GM12878 (cell line): ENCODE data around the gene XRN2. TPM values are rescaled to one million over a fixed set of nuclear protein-coding genes. Genes with fewer than 3 reads are reported as not detected.
A peak's percentile ranks its signal among the peaks of the same experiment; 100 is the strongest.

Experiments used
- ATAC-seq: fragments of 200-7000 bp; cut with Tn5 transposase; 3 replicates; pipeline ENCODE4 v1.9.1; 2020; ENCODE audit warnings: mild to moderate bottlenecking, moderate library complexity
- Bru-seq: library from RNA; stranded (reverse); fragments of 400-500 nt; gene quantifications from one replicate; lab custom pipeline; 2021; lab: Mats Ljungman, UMichigan
- BruChase-seq, 2 experiments: library from RNA; stranded (reverse); fragments of 400-500 nt; gene quantifications; one replicate each; lab custom pipeline; 2021; lab: Mats Ljungman, UMichigan
- BruUV-seq: library from RNA; stranded (reverse); fragments of 400-500 nt; replicated peaks from 2 replicates; lab custom pipeline; 2021; lab: Mats Ljungman, UMichigan
- CTCF ChIA-PET: fragments of 300-600 bp; sonication (Branson Sonifier 250); formaldehyde crosslinking; extraction: SDS; loops from one replicate; lab custom pipeline; 2021; ENCODE audit warnings: inconsistent platforms; lab: Yijun Ruan, JAX
- POLR2A ChIA-PET: fragments of 350-600 bp; formaldehyde crosslinking; extraction: SDS; loops from one replicate; lab custom pipeline; 2021; ENCODE audit warnings: inconsistent platforms; lab: Charles Lee
- RAD21 ChIA-PET: fragments of 300-600 bp; sonication (Branson Sonifier 250); formaldehyde crosslinking; loops from one replicate; lab custom pipeline; 2023; ENCODE audit warnings: antibody characterized with exemption; ENCODE audit not compliant: unreplicated experiment; lab: Charles Lee
- SMC1A ChIA-PET: fragments of 300-600 bp; sonication (Branson Sonifier 250); formaldehyde crosslinking; loops from one replicate; lab custom pipeline; 2023; ENCODE audit not compliant: unreplicated experiment, uncharacterized antibody; lab: Charles Lee
- DNase-seq: peaks from one replicate; pipeline ENCODE4 v3.0.0-alpha.2; 2011; ENCODE audit warnings: low read depth, low spot score
- FAIRE-seq: peaks from 3 replicates; lab custom pipeline; 2011; peaks lifted over from hg19 to GRCh38; lab: Jason Lieb, UNC
- H2AFZ ChIP-seq: 2 replicates; pipeline ENCODE4 v1.6.0; 2011; ENCODE audit warnings: low read depth, low read length, control low read depth; ENCODE audit not compliant: control insufficient read depth
- H3K27ac ChIP-seq: 2 replicates; pipeline ENCODE4 v1.5.1; 2011; ENCODE audit warnings: control low read depth; ENCODE audit not compliant: control insufficient read depth, insufficient read depth
- H3K27me3 ChIP-seq, 2 experiments: replicated peaks in 1 of 2; 2 replicates each; pipeline versions ENCODE4 v1.6.0 to v1.6.1; 2011; ENCODE audit warnings: low read length in 1 of 2; ENCODE audit not compliant: control insufficient read depth in 2 of 2, insufficient read depth in 2 of 2
- H3K36me3 ChIP-seq, 2 experiments: 2 replicates each; pipeline ENCODE4 v1.5.1; 2011; ENCODE audit warnings: low read length in 1 of 2; ENCODE audit not compliant: control insufficient read depth in 2 of 2, insufficient read depth in 2 of 2
- H3K4me1 ChIP-seq: 2 replicates; pipeline ENCODE4 v1.6.1; 2011; ENCODE audit warnings: mild to moderate bottlenecking, low read length, moderate library complexity, mixed read lengths; ENCODE audit not compliant: control insufficient read depth, insufficient read depth
- H3K4me2 ChIP-seq: 2 replicates; pipeline ENCODE4 v1.6.0; 2011; ENCODE audit warnings: control low read depth; ENCODE audit not compliant: control insufficient read depth, insufficient read depth
- H3K4me3 ChIP-seq: fragments of 200-600 bp; sonication (generic); 2 replicates; pipeline ENCODE4 v1.5.1; 2016
- H3K79me2 ChIP-seq: 2 replicates; pipeline ENCODE4 v1.6.0; 2011; ENCODE audit warnings: low read length; ENCODE audit not compliant: control insufficient read depth, insufficient read depth
- H3K9ac ChIP-seq: 2 replicates; pipeline ENCODE4 v1.8.0; 2011; ENCODE audit warnings: low read length, control low read depth, mixed read lengths; ENCODE audit not compliant: control insufficient read depth, insufficient read depth
- H3K9me3 ChIP-seq: replicated peaks from 3 replicates; pipeline ENCODE4 v1.5.1; 2011; ENCODE audit warnings: mild to moderate bottlenecking, low read length; ENCODE audit not compliant: control insufficient read depth, insufficient read depth
- H4K20me1 ChIP-seq: 2 replicates; pipeline ENCODE4 v1.6.0; 2011; ENCODE audit not compliant: control insufficient read depth, insufficient read depth
- BCL3 ChIP-seq: IDR thresholded peaks from 2 replicates; pipeline ENCODE4 v1.6.1; 2011; ENCODE audit warnings: borderline replicate concordance, low read depth, mild to moderate bottlenecking, moderate library complexity, low read length; ENCODE audit not compliant: insufficient read depth, poor library complexity, severe bottlenecking
- ETV6 ChIP-seq, 2 experiments: fragments of 450-650 bp in 1 of 2; IDR thresholded peaks in 1 of 2; conservative IDR thresholded peaks in 1 of 2; 2 replicates each; pipeline ENCODE4 v1.6.1; 2014; ENCODE audit warnings: antibody characterized with exemption in 1 of 2, borderline replicate concordance in 1 of 2, low read depth in 1 of 2, mild to moderate bottlenecking in 1 of 2, moderate library complexity in 1 of 2
- IKZF1 ChIP-seq: fragments of 450-650 bp; conservative IDR thresholded peaks from 2 replicates; pipeline ENCODE4 v1.6.1; 2017; ENCODE audit warnings: antibody characterized with exemption, mild to moderate bottlenecking
- JUND ChIP-seq: IDR thresholded peaks from 2 replicates; pipeline ENCODE4 v1.6.1; 2012; ENCODE audit warnings: low read depth, mild to moderate bottlenecking, low read length, improper control_type of control experiment, moderate library complexity
- MEF2B ChIP-seq: fragments of 450-650 bp; IDR thresholded peaks from 2 replicates; pipeline ENCODE4 v1.6.1; 2018; ENCODE audit warnings: mild to moderate bottlenecking, moderate library complexity; ENCODE audit not compliant: partially characterized antibody, poor library complexity, severe bottlenecking
- NRF1 ChIP-seq: conservative IDR thresholded peaks from 2 replicates; pipeline ENCODE4 v1.6.1; 2011; ENCODE audit warnings: mild to moderate bottlenecking, low read depth, low read length, improper control_type of control experiment
- POU2F2 ChIP-seq: IDR thresholded peaks from 3 replicates; pipeline ENCODE4 v1.6.1; 2011; ENCODE audit warnings: low read depth, mild to moderate bottlenecking, low read length, borderline replicate concordance
- REST ChIP-seq: IDR thresholded peaks from 2 replicates; pipeline ENCODE4 v1.6.1; 2012; ENCODE audit warnings: mild to moderate bottlenecking, low read depth, low read length
- SMARCA5 ChIP-seq: fragments of 450-650 bp; IDR thresholded peaks from 2 replicates; pipeline ENCODE4 v1.6.1; 2017; ENCODE audit warnings: mild to moderate bottlenecking
- TCF7 ChIP-seq: IDR thresholded peaks from 2 replicates; pipeline ENCODE4 v1.6.1; 2014; ENCODE audit warnings: antibody characterized with exemption, borderline replicate concordance
- ZNF274 ChIP-seq: IDR thresholded peaks from one replicate; pipeline ENCODE4 v1.8.0; 2011; ENCODE audit not compliant: insufficient read length, insufficient read depth
- ZNF622 ChIP-seq: fragments of 450-650 bp; IDR thresholded peaks from 2 replicates; pipeline ENCODE4 v1.6.1; 2017; ENCODE audit warnings: mild to moderate bottlenecking, inconsistent platforms
- whole genome bisulfite sequencing: methylation state at CpG from one replicate; pipeline ENCODE4 v1.1.6; 2016; ENCODE audit warnings: low lambda C conversion rate; ENCODE audit not compliant: insufficient replicate concordance, insufficient coverage; ENCODE audit errors: missing lambda C conversion rate; 5-methylcytosine and 5-hydroxymethylcytosine counted together
- in situ Hi-C: fragments of 300-500 bp; cut with MboI; formaldehyde crosslinking; loops from 9 replicates; pipeline ENCODE4 v1.14.3; 2018; ENCODE audit warnings: mixed read lengths
- intact Hi-C: fragments of 100-400 bp; cut with micrococcal nuclease; formaldehyde crosslinking; loops from one replicate; pipeline ENCODE4 v1.14.2; 2022; ENCODE audit not compliant: unreplicated experiment
- long read RNA-seq, 2 experiments: library from polyadenylated mRNA; unstranded; transcript quantifications; one replicate each; pipeline ENCODE4 v2.0.0, GENCODE V29; 2019 to 2020
- polyA minus RNA-seq, 3 experiments: library from RNA; depleted of rRNA, polyadenylated mRNA; stranded (reverse); fragments of >200 nt; gene quantifications; 2 replicates each; pipeline ENCODE4 v1.2.3, GENCODE V29; 2011
- polyA plus RNA-seq, 11 experiments: library from polyadenylated mRNA; depleted of rRNA in 4 of 11; unstranded in 6 of 11; stranded (reverse) in 5 of 11; fragments of >200 nt; fragmentation: Nextera tagmentation in 4 of 11; fragmentation: Illumina TruSeq in 1 of 11; extraction: Ambion mirVana in 4 of 11; extraction: Trizol in 1 of 11; gene quantifications; 1 replicate in 1 of 11; 2 replicates in 10 of 11; pipeline versions ENCODE4 v1.2.1 to v1.2.3, GENCODE V29; 2011 to 2016; ENCODE audit warnings: inconsistent platforms in 2 of 11, missing spikeins in 2 of 11, low read depth in 1 of 11
- total RNA-seq, 4 experiments: library from RNA; depleted of rRNA in 3 of 4; stranded (reverse); fragments of >200 nt in 3 of 4; fragmentation: Illumina TruSeq in 1 of 4; extraction: Trizol in 1 of 4; gene quantifications; 2 replicates each; pipeline versions ENCODE4 v1.2.1 to v1.2.3, GENCODE V29; 2013 to 2021

Gene XRN2
- total RNA-seq (2013; cell fraction: nucleolus; rRNA removed) = 38.7 and 39.4 TPM in 2 replicates
- 70.1 and 78.4 TPM in 2 replicates for total RNA-seq (2014; rRNA removed)
- total RNA-seq (2014; rRNA removed; fragmentation: Illumina TruSeq; extraction: Trizol) = 93.8 and 95.6 TPM in 2 replicates
- 67.1 and 70.1 TPM in 2 replicates for total RNA-seq (2021)
- 34.8 TPM for polyA plus RNA-seq (2011; ENCODE audit: low read depth)
- 97.8 and 113 TPM in 2 replicates for polyA plus RNA-seq (2011; rRNA removed)
- 48.1 and 49.2 TPM in 2 replicates for polyA plus RNA-seq (2011; cell fraction: cytosol; rRNA removed)
- polyA plus RNA-seq (2011; cell fraction: nucleus; rRNA removed) = 50.1 and 62.5 TPM in 2 replicates
- 37.5 and 48.6 TPM in 2 replicates for polyA plus RNA-seq (2012)
- polyA plus RNA-seq (2014; fragmentation: Illumina TruSeq; extraction: Trizol) = 91.0 and 107 TPM in 2 replicates
- polyA plus RNA-seq (2014; fragmentation: Nextera tagmentation; extraction: Ambion mirVana) = 10 to 100 TPM; 59.7 to 69.6 TPM
- polyA plus RNA-seq (2014; rRNA removed) = 59.1 and 63.7 TPM in 2 replicates
- 10 to 100 TPM; 81.1 to 83.3 TPM for polyA plus RNA-seq (2016; fragmentation: Nextera tagmentation; extraction: Ambion mirVana)
- 48.8 and 64.7 TPM in 2 replicates for polyA minus RNA-seq (2011; rRNA and poly(A)+ RNA removed)
- 24.5 and 29.9 TPM in 2 replicates for polyA minus RNA-seq (2011; cell fraction: cytosol; rRNA and poly(A)+ RNA removed)
- polyA minus RNA-seq (2011; cell fraction: nucleus; rRNA and poly(A)+ RNA removed) = 13.7 and 23.0 TPM in 2 replicates
- Bru-seq, nascent RNA = percentile 88 among the genes with signal in this experiment
- percentile 92 among the genes with signal in this experiment for BruChase-seq, experiment 1, labeled RNA remaining after a 6-hour chase
- percentile 92 among the genes with signal in this experiment for BruChase-seq, experiment 2, labeled RNA remaining after a 2-hour chase
- long read RNA-seq, experiment 1, transcript XRN2-201 (30 exons, 3,437 nt) = major isoform, 25 of 104 reads
- long read RNA-seq, experiment 1, partial matches to known transcripts = 70 of 104 reads
- long read RNA-seq, experiment 1, other reads (novel, unspliced or antisense) = 9 of 104 reads
- long read RNA-seq, experiment 2, transcript XRN2-201 (30 exons, 3,437 nt) = major isoform, 168 of 843 reads
- long read RNA-seq, experiment 2, partial matches to known transcripts = 628 of 843 reads
- long read RNA-seq, experiment 2, other reads (novel, unspliced or antisense) = 47 of 843 reads

- under 1% methylated on average over 59 of the region's 87 CpGs for WGBS
- intact Hi-C loops = loop anchor here (10.0 kb wide), 1 partner anchor 178 kb away; the partner anchor contains the start of gene KIZ
- CTCF ChIA-PET = interaction anchor here (0.7 to 2.8 kb wide), 2 partner anchors 68 to 1251 kb away, joined by 3 to 14 read pairs; partner anchors contain the start of gene CRNKL1
- Histone ChIP-seq H3K36me3 (peaks cover 0 to 3% of the 10 kb centered on the region in 2 experiments; a peak in 2 of 4 replicates), H2AFZ (peak within 1 kb of the TSS; percentile 81), H3K9me3 (0 out of 3 replicates have a peak, but pooled peaks cover under 1% of the 10 kb centered on the region), H3K4me1 (no peaks in the 10 kb centered on the region), H3K79me2 (peaks cover 51% of the 10 kb centered on the region), H3K27me3 (no peaks in the 10 kb centered on the region), H3K9ac (peak within 1 kb of the TSS; percentile 89), H3K4me3 (peak within 1 kb of the TSS; percentile 95), H3K4me2 (peak within 1 kb of the TSS; percentile 75), H4K20me1 (no peaks in the 10 kb centered on the region), H3K27ac (peak within 1 kb of the TSS; percentile 90)
- BruUV-seq = no TSS peak
- in situ Hi-C loops = no loop called here
- DNase-seq (peak; percentile 62), FAIRE-seq (peak; percentile 47), ATAC-seq (peak; percentile 94)
- POLR2A ChIA-PET = interaction anchor here (0.6 to 1.0 kb wide), 6 partner anchors 12 to 621 kb away, joined by 3 to 7 read pairs (median 4); no protein-coding TSS in a partner anchor
- RAD21 ChIA-PET = interaction anchor here (1.1 to 1.8 kb wide), 2 partner anchors 67 to 202 kb away, joined by 3 to 4 read pairs; no protein-coding TSS in a partner anchor
- SMC1A ChIA-PET = interaction anchor here (0.8 to 1.4 kb wide), 4 partner anchors 8 to 177 kb away, joined by 3 to 5 read pairs (median 4); no protein-coding TSS in a partner anchor
- TF ChIP-seq IKZF1 (peak; percentile 92), MEF2B (peak; percentile 59), SMARCA5 (no peak), ZNF274 (no peak), BCL3 (no peak), ZNF622 (no peak), JUND (no peak), REST (no peak), POU2F2 (peak; percentile 66; the same call in 2 of the 3 replicates), NRF1 (no peak), TCF7 (no peak; the same call in 1 of the 2 replicates), ETV6 (conservative IDR thresholded peaks at IDR 0.05 in 1 of 2, IDR thresholded peaks at IDR 0.05 in 1 of 2; ENCODE audit: borderline replicate concordance in 1 of 2, low read depth in 1 of 2) (peak in 1 of 2 experiments; percentile 64; a peak in 2 of 4 replicates)
Observed at GRCh38 chr20:21303061-21303871, at the start of gene XRN2. TSS of gene XRN2 (plus strand) at chr20:21303331. CDS start at chr20:21303399, 68 bp downstream.
